LNCaP clone FGC (cell line): ENCODE results near the gene NPR2.
A peak's percentile ranks its signal among the peaks of the same experiment; 100 is the strongest.

ENCODE experiments used
- DNase-seq: peaks from one replicate; pipeline ENCODE4 v3.0.0-alpha.2; 2011; ENCODE audit warnings: low read depth
- H3K4me3 ChIP-seq: 2 replicates; pipeline ENCODE4 v1.5.1; 2011; ENCODE audit warnings: mild to moderate bottlenecking, low read depth, low read length, control low read depth
- CTCF ChIP-seq: IDR thresholded peaks from 2 replicates; pipeline ENCODE4 v1.5.1; 2012; ENCODE audit warnings: mild to moderate bottlenecking; ENCODE audit not compliant: control insufficient read depth, insufficient read depth; ENCODE audit errors: extremely low read depth

The NPR2 gene

GRCh38 chr9:35763181-35763580 lies 28.2 kb upstream of the NPR2 start:
- no peak for DNase-seq
- no peak overlapping the region for H3K4me3 ChIP-seq
- no peak for TF ChIP-seq CTCF

- TF ChIP-seq CTCF = no peak
- H3K4me3 ChIP-seq = no peak overlapping the region
- no peak for DNase-seq
These were observed 27.6 kb upstream of the NPR2 start for GRCh38 chr9:35763803-35764202.

GRCh38 chr9:35766997-35767396 lies 24.4 kb upstream of the NPR2 start:
- TF ChIP-seq CTCF = no peak
- no peak for DNase-seq
- no peak overlapping the region for H3K4me3 ChIP-seq

GRCh38 chr9:35767458-35767857 lies 23.9 kb upstream of the NPR2 start:
- no peak for TF ChIP-seq CTCF
- no peak for DNase-seq
- H3K4me3 ChIP-seq = no peak overlapping the region

- DNase-seq = no peak
- no peak overlapping the region for H3K4me3 ChIP-seq
- no peak for TF ChIP-seq CTCF
These were observed 21.6 kb upstream of the NPR2 start for GRCh38 chr9:35769763-35770162.

GRCh38 chr9:35771075-35771433 lies 20.3 kb upstream of the NPR2 start:
- no peak for TF ChIP-seq CTCF
- DNase-seq = peak; percentile 93
- H3K4me3 ChIP-seq = peak overlapping the region; percentile 8; the same call in 1 of the 2 replicates

GRCh38 chr9:35771534-35771933 lies 19.9 kb upstream of the NPR2 start:
- no peak for TF ChIP-seq CTCF
- DNase-seq = peak; percentile 93
- H3K4me3 ChIP-seq = peak overlapping the region; percentile 8; the same call in 1 of the 2 replicates
